Ovary (tissue), 9 donors: ENCODE data around the gene RBM4B. TPM values are rescaled to one million over a fixed set of nuclear protein-coding genes. Genes with fewer than 3 reads are reported as not detected.

Experiments used
- DNase-seq, 5 donors: peaks; one replicate each; pipeline ENCODE4 v3.0.0-alpha.2; 2019 to 2020
- H3K27ac ChIP-seq, 2 donors: fragments of 200-600 bp; one replicate each; pipeline versions ENCODE4 v1.5.1 to v1.8.0; 2019 to 2022
- H3K27me3 ChIP-seq: fragments of 200-600 bp; one replicate; pipeline ENCODE4 v1.8.0; 2022
- H3K36me3 ChIP-seq: fragments of 200-600 bp; sonication (generic); one replicate; pipeline ENCODE4 v1.5.1; 2019
- H3K4me1 ChIP-seq: one replicate; pipeline ENCODE4 v1.8.1; 2013; ENCODE audit warnings: mild to moderate bottlenecking, moderate library complexity; ENCODE audit not compliant: insufficient read depth
- H3K4me3 ChIP-seq: fragments of 200-600 bp; sonication (generic); one replicate; pipeline ENCODE4 v1.5.1; 2017
- H3K9me3 ChIP-seq, 2 donors: fragments of 200-600 bp in 1 of 2; sonication (generic) in 1 of 2; one replicate each; pipeline versions ENCODE4 v1.5.1 to v1.8.1; 2013 to 2019; ENCODE audit warnings: mild to moderate bottlenecking in 1 of 2, moderate library complexity in 1 of 2
- EP300 ChIP-seq: sonication (generic); formaldehyde crosslinking; IDR thresholded peaks from one replicate; pipeline ENCODE4 v1.6.1; 2017; ENCODE audit warnings: antibody characterized with exemption
- POLR2A ChIP-seq: fragments of 450-650 bp; IDR thresholded peaks from one replicate; pipeline ENCODE4 v1.6.1; 2017; ENCODE audit warnings: antibody characterized with exemption, mild to moderate bottlenecking, moderate library complexity
- WGBS, 3 donors: extraction: QIAGEN DNeasy Blood & Tissue Kit in 1 of 3; methylation state at CpG; one replicate each; pipeline versions ENCODE4 v1.1.5 to v1.1.7; 2013 to 2017; 5-methylcytosine and 5-hydroxymethylcytosine counted together
- intact Hi-C, 4 donors: fragments of 100-400 bp; cut with DNase I; formaldehyde crosslinking; loops; one replicate each; pipeline versions ENCODE4 v1.11.0 to v1.15.1; 2022 to 2023
- polyA plus RNA-seq, 2 donors: library from polyadenylated mRNA; stranded (reverse); fragments of 200-250 nt in 1 of 2; fragments of 350-450 nt in 1 of 2; fragmentation: Illumina TruSeq in 1 of 2; extraction: RNeasy Lipid Tissue Mini Kit (QIAGEN cat#74804) in 1 of 2; gene quantifications; one replicate each; pipeline ENCODE4 v1.2.3, GENCODE V29; 2013 to 2014
- total RNA-seq, 7 donors: library from RNA; depleted of rRNA in 2 of 7; stranded (reverse); fragments of >200 nt in 2 of 7; fragmentation: NEBNext Ultra II Directional in 3 of 7; extraction: Animal tissue kit (Norgen Biotek cat#: 25700) in 3 of 7; gene quantifications; one replicate each; pipeline versions ENCODE4 v1.1.0 to v1.2.4, GENCODE V29; 2016 to 2023
- TF ChIP-seq, protein P1 (sequence below), 3 donors: fragments of 450-650 bp in 2 of 3; fragments of 200-600 bp in 1 of 3; IDR thresholded peaks; one replicate each; pipeline versions ENCODE4 v1.5.1 to v1.8.0; 2016 to 2022; ENCODE audit warnings: antibody characterized with exemption in 3 of 3, mild to moderate bottlenecking in 1 of 3
- donor health status: DM: no; HTN: no; CAD: no; lungs with moderate emphysema.
- donor health status: DM: no; HTN: no; CAD: no.
- donor health status: Bipolar disorder and iron deficiency.
- donor health status: DM: yes; HTN: yes; CAD: no.
- donor health status: DM: no; HTN: no; CAD: no.
- donor health status: DM: yes; HTN: yes; CAD: no.

RBM4B gene
- total and polyA plus RNA-seq, 9 donors: 16.1 to 46.2 (median 30.2) TPM

DNA sequence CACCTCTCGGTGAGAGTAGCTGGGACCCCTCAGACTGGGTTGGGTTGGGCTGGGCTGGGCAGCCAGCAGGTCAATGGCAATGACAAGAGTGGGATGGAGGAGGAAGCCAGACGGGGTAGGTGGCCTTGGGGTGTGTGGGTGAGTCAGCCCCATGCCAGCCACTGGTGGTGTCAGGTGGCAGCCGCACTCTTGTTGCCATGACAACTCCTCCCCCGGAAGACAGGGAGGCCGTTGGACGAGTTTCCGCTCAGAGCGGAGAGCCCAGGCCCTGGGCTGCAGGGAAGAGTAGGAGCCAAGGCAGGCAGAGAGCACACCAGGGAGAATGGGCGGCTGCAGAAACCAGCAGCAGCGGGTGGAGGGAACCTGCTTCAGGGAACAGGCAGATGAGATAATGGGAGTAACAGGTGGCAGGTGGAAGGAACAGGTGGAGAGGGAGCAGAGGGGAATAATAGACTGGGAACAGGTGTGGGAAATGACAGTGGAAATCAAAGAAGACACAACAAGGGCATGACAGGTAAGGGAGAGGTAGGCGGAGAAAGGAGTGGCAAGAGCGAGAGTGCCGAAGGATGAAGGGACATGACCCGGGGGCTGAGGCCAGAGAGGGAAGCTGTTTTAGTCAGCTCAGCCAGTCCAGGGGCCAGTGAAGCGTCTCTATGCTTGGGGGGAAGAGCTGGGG lies 42.7 kb upstream of the RBM4B start:
- TF ChIP-seq POLR2A: no peak
- no peak for TF ChIP-seq EP300
- TF ChIP-seq, protein P1, sequence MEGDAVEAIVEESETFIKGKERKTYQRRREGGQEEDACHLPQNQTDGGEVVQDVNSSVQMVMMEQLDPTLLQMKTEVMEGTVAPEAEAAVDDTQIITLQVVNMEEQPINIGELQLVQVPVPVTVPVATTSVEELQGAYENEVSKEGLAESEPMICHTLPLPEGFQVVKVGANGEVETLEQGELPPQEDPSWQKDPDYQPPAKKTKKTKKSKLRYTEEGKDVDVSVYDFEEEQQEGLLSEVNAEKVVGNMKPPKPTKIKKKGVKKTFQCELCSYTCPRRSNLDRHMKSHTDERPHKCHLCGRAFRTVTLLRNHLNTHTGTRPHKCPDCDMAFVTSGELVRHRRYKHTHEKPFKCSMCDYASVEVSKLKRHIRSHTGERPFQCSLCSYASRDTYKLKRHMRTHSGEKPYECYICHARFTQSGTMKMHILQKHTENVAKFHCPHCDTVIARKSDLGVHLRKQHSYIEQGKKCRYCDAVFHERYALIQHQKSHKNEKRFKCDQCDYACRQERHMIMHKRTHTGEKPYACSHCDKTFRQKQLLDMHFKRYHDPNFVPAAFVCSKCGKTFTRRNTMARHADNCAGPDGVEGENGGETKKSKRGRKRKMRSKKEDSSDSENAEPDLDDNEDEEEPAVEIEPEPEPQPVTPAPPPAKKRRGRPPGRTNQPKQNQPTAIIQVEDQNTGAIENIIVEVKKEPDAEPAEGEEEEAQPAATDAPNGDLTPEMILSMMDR (IDR thresholded peaks at IDR 0.05): no peak
- no peak overlapping the region for H3K27ac ChIP-seq
- 75 to 81% (median 76%) methylated on average over 15 of the region's 15 CpGs for WGBS, 3 donors

GRCh38 chr11:66719111-66719872 lies 41.6 kb upstream of the RBM4B start:
- Histone ChIP-seq H3K27ac (no peak overlapping the region), H3K27me3 (no peaks in the 10 kb centered on the region), H3K9me3 (no peaks in the 10 kb centered on the region), H3K36me3 (no peaks in the 10 kb centered on the region), H3K4me3 (no peak overlapping the region), H3K4me1 (no peaks in the 10 kb centered on the region)
- intact Hi-C loops: no loop called here
- no peak for DNase-seq
- WGBS, 3 donors: 85 to 88% (median 88%) methylated on average over 8 of the region's 8 CpGs
- TF ChIP-seq POLR2A (no peak), EP300 (no peak)
- TF ChIP-seq, protein P1 (IDR thresholded peaks at IDR 0.05): no peak

More for the DNA sequence above, 42.7 kb upstream of the RBM4B start:
- Histone ChIP-seq H3K4me1 (no peaks in the 10 kb centered on the region), H3K4me3 (no peak overlapping the region), H3K36me3 (no peaks in the 10 kb centered on the region), H3K27me3 (no peaks in the 10 kb centered on the region), H3K9me3 (no peaks in the 10 kb centered on the region)
- no peak for DNase-seq
- intact Hi-C loops: no loop called here

DNA sequence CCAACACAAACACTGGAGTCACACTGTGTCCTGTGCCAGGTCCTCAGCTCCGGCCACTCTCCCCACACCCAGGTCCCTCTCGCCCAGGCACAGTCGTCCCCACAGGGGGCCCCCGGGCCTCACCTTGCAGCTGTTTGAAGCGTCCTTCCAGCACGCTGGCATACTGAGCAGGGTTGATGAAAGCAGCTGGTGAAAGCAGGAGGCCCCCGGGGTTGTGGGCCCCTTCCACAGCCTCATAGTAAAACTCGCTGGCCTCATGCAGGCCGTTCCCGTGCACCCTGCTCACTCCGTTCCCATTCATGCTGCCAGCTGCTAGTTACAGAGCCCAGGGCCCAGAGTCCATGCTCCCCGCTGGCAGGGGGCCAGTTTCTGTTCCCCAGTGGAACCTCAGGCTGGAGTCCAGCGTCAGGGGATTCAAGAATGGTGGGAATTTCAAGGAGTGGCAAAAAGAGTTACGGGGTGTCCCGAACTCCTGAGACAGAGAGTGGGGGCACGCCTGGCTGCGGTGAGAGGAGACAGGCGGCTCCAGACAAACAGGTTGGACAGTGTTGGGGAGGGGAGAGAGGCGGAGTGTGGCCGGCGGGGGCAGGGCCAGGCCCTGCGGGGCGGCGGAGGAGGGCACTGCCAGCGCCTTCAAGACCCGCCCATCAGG lies 40.8 kb upstream of the RBM4B start:
- Histone ChIP-seq H3K27ac (no peak overlapping the region), H3K4me3 (no peak overlapping the region), H3K4me1 (no peaks in the 10 kb centered on the region), H3K36me3 (no peaks in the 10 kb centered on the region), H3K27me3 (no peaks in the 10 kb centered on the region), H3K9me3 (no peaks in the 10 kb centered on the region)
- WGBS, 3 donors: 75 to 80% (median 77%) methylated on average over 26 of the region's 26 CpGs
- intact Hi-C loops: no loop called here
- TF ChIP-seq, protein P1 (IDR thresholded peaks at IDR 0.05): no peak
- TF ChIP-seq POLR2A (no peak), EP300 (no peak)
- DNase-seq: no peak

DNA sequence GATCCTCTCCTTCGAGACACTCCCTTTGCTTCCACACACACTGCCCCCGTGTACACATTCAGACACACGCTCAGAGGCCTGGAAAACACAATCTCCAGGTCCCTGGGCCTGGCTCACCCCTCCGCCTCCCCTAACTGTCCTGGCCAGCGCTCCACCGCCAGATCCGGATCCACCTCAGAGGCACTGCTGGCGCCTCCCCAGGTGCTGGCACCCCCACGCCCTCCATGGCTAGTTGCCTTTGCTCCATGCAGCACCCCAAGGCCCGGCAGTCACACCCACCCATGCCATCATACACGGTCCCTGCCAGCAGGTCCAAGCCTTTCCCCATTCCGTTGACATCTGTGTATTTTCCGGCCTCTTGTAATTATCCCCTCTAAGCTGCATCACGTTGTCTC lies 40.2 kb upstream of the RBM4B start:
- Histone ChIP-seq H3K36me3 (no peaks in the 10 kb centered on the region), H3K4me3 (no peak overlapping the region), H3K27me3 (no peaks in the 10 kb centered on the region), H3K27ac (no peak overlapping the region), H3K4me1 (no peaks in the 10 kb centered on the region), H3K9me3 (no peaks in the 10 kb centered on the region)
- WGBS, 3 donors: 86 to 89% (median 87%) methylated on average over 14 of the region's 14 CpGs
- TF ChIP-seq, protein P1 (IDR thresholded peaks at IDR 0.05): no peak
- TF ChIP-seq POLR2A: no peak
- TF ChIP-seq EP300: no peak
- intact Hi-C loops: no loop called here
- DNase-seq: no peak
